WTC11 (cell line): ENCODE data around the gene ZNF841. TPM values are rescaled to one million over a fixed set of nuclear protein-coding genes. Genes with fewer than 3 reads are reported as not detected.

Experiments
- ATAC-seq: fragments of 200-7000 bp; cut with Tn5 transposase; 2 replicates; pipeline ENCODE4 v1.10.0; 2021; ENCODE audit warnings: mild to moderate bottlenecking, moderate library complexity
- CTCF ChIA-PET: fragments of 300-600 bp; sonication (Branson Sonifier 250); formaldehyde crosslinking; loops from one replicate; lab custom pipeline; 2021; ENCODE audit warnings: antibody characterized with exemption; lab: Charles Lee
- POLR2A ChIA-PET: fragments of 350-600 bp; sonication (Branson Sonifier 250); formaldehyde crosslinking; loops from one replicate; lab custom pipeline; 2021; ENCODE audit warnings: antibody characterized with exemption; lab: Charles Lee
- DNase-seq: peaks from one replicate; pipeline ENCODE4 v3.0.0; 2021; ENCODE audit warnings: low spot score
- H3K27ac Mint-ChIP-seq: 2 replicates; pipeline ENCODE4 v1.8.0; 2021; ENCODE audit warnings: mixed read lengths
- H3K27me3 Mint-ChIP-seq: 2 replicates; pipeline ENCODE4 v1.8.0; 2021; ENCODE audit warnings: low read depth, mild to moderate bottlenecking, moderate library complexity, mixed read lengths
- H3K36me3 Mint-ChIP-seq: 2 replicates; pipeline ENCODE4 v1.8.0; 2021; ENCODE audit warnings: mixed read lengths
- H3K4me1 Mint-ChIP-seq: 2 replicates; pipeline ENCODE4 v1.8.0; 2022; ENCODE audit warnings: mixed read lengths
- H3K4me3 Mint-ChIP-seq: 2 replicates; pipeline ENCODE4 v1.8.0; 2021; ENCODE audit warnings: mild to moderate bottlenecking, moderate library complexity, mixed read lengths
- H3K9me3 Mint-ChIP-seq: 2 replicates; pipeline ENCODE4 v1.8.0; 2021; ENCODE audit warnings: mixed read lengths
- ARID4B ChIP-seq: sonication (generic); formaldehyde crosslinking; IDR thresholded peaks from 2 replicates; pipeline ENCODE4 v1.8.0; 2023; ENCODE audit warnings: missing genetic modification reagents, mild to moderate bottlenecking, borderline replicate concordance
- CREM ChIP-seq: sonication (generic); formaldehyde crosslinking; IDR thresholded peaks from 2 replicates; pipeline ENCODE4 v1.8.1; 2022; ENCODE audit warnings: mild to moderate bottlenecking, missing genetic modification reagents, moderate library complexity
- E2F5 ChIP-seq: sonication (generic); formaldehyde crosslinking; IDR thresholded peaks from 2 replicates; pipeline ENCODE4 v1.8.1; 2022; ENCODE audit warnings: mild to moderate bottlenecking, moderate library complexity, missing genetic modification reagents
- FOXK1 ChIP-seq: sonication (generic); formaldehyde crosslinking; IDR thresholded peaks from 2 replicates; pipeline ENCODE4 v1.8.0; 2022; ENCODE audit warnings: mild to moderate bottlenecking, moderate library complexity, missing genetic modification reagents
- GABPB1 ChIP-seq: sonication (generic); formaldehyde crosslinking; IDR thresholded peaks from 2 replicates; pipeline ENCODE4 v1.8.1; 2023; ENCODE audit warnings: mild to moderate bottlenecking, missing genetic modification reagents
- HMGXB4 ChIP-seq: sonication (generic); formaldehyde crosslinking; IDR thresholded peaks from 2 replicates; pipeline ENCODE4 v1.8.1; 2023; ENCODE audit warnings: mild to moderate bottlenecking, moderate library complexity, missing genetic modification reagents
- KAT7 ChIP-seq: sonication (generic); formaldehyde crosslinking; IDR thresholded peaks from 2 replicates; pipeline ENCODE4 v1.8.1; 2023; ENCODE audit warnings: missing genetic modification reagents, mild to moderate bottlenecking, borderline replicate concordance
- NFYB ChIP-seq: sonication (generic); formaldehyde crosslinking; conservative IDR thresholded peaks from 2 replicates; pipeline ENCODE4 v1.8.0; 2022; ENCODE audit warnings: low read depth, missing genetic modification reagents
- SMAD3 ChIP-seq: sonication (generic); formaldehyde crosslinking; IDR thresholded peaks from 2 replicates; pipeline ENCODE4 v1.8.0; 2022; ENCODE audit warnings: missing genetic modification reagents, mild to moderate bottlenecking, borderline replicate concordance
- SP1 ChIP-seq: sonication (generic); formaldehyde crosslinking; conservative IDR thresholded peaks from 2 replicates; pipeline ENCODE4 v1.8.1; 2022; ENCODE audit warnings: missing genetic modification reagents
- TEAD1 ChIP-seq: sonication (generic); formaldehyde crosslinking; IDR thresholded peaks from 2 replicates; pipeline ENCODE4 v1.8.0; 2022; ENCODE audit warnings: mild to moderate bottlenecking, missing genetic modification reagents
- ZNF121 ChIP-seq: sonication (generic); formaldehyde crosslinking; IDR thresholded peaks from 2 replicates; pipeline ENCODE4 v1.8.0; 2023; ENCODE audit warnings: missing genetic modification reagents
- ZNF219 ChIP-seq: sonication (generic); formaldehyde crosslinking; IDR thresholded peaks from 2 replicates; pipeline ENCODE4 v1.8.0; 2023; ENCODE audit warnings: missing genetic modification reagents, mild to moderate bottlenecking, borderline replicate concordance
- ZNF232 ChIP-seq: sonication (generic); formaldehyde crosslinking; IDR thresholded peaks from 2 replicates; pipeline ENCODE4 v1.8.0; 2022; ENCODE audit warnings: mild to moderate bottlenecking, missing genetic modification reagents
- ZNF512 ChIP-seq: sonication (generic); formaldehyde crosslinking; IDR thresholded peaks from 2 replicates; pipeline ENCODE4 v1.8.1; 2022; ENCODE audit warnings: missing genetic modification reagents, borderline replicate concordance
- total RNA-seq: library from RNA; stranded (reverse); gene quantifications from 3 replicates; pipeline ENCODE4 v1.2.3, GENCODE V29; 2021

Gene ZNF841
- total RNA-seq, 1 experiment from 2014 or later = 27.9 TPM

GRCh38 chr19:52048555-52049501 is 46.7 kb downstream of the ZNF841 start, which contains the start of gene ZNF432:
Gene ZNF432, minus strand, starts transcription at chr19:52048838. Its CDS starts 1,970 bp downstream, at chr19:52046868.
- ChIA-PET CTCF (no interaction called here), POLR2A (interaction anchor here (1.0 kb wide), 1 partner anchor 41 kb away, joined by 4 read pairs; the partner anchor contains the start of gene ZNF615)
- TF ChIP-seq E2F5 (CRISPR knock-in tag) (0 out of 2 replicates have a peak, but pooled peaks have one; percentile 34), TEAD1 (0 out of 2 replicates have a peak, but pooled peaks have one; percentile 26), SMAD3 (CRISPR knock-in tag) (0 out of 2 replicates have a peak, but pooled peaks have one; percentile 51), NFYB (CRISPR knock-in tag) (no peak), ZNF232 (no peak), HMGXB4 (0 out of 2 replicates have a peak, but pooled peaks have one; percentile 29), ZNF219 (CRISPR knock-in tag) (no peak), KAT7 (CRISPR knock-in tag) (peak; percentile 54; the same call in 1 of the 2 replicates), FOXK1 (CRISPR knock-in tag) (peak; percentile 35; the same call in 1 of the 2 replicates), ZNF121 (CRISPR knock-in tag) (no peak), SP1 (CRISPR knock-in tag) (peak; percentile 23; the same call in 1 of the 2 replicates), ARID4B (CRISPR knock-in tag) (peak; percentile 72; the same call in 1 of the 2 replicates), ZNF512 (CRISPR knock-in tag) (no peak), CREM (CRISPR knock-in tag) (peak; percentile 76; the same call in 1 of the 2 replicates), GABPB1 (CRISPR knock-in tag) (0 out of 2 replicates have a peak, but pooled peaks have one; percentile 28)
- Mint-ChIP-seq H3K4me1 (peaks cover 23% of the 10 kb centered on the region), H3K9me3 (peaks cover 24% of the 10 kb centered on the region), H3K27ac (peak within 1 kb of the TSS; percentile 100), H3K4me3 (peak within 1 kb of the TSS; percentile 99), H3K27me3 (peaks cover 5% of the 10 kb centered on the region), H3K36me3 (peaks cover 35% of the 10 kb centered on the region)
- ATAC-seq (peak; percentile 91), DNase-seq (peak; percentile 97)
